Measurements from ENCODE around the gene SPATA32. TPM values are rescaled to one million over a fixed set of nuclear protein-coding genes. Genes with fewer than 3 reads are reported as not detected.

The SPATA32 gene
- polyA plus RNA-seq, 4 donors: 0.04 to 0.32 TPM; not detected in 2

DNA sequence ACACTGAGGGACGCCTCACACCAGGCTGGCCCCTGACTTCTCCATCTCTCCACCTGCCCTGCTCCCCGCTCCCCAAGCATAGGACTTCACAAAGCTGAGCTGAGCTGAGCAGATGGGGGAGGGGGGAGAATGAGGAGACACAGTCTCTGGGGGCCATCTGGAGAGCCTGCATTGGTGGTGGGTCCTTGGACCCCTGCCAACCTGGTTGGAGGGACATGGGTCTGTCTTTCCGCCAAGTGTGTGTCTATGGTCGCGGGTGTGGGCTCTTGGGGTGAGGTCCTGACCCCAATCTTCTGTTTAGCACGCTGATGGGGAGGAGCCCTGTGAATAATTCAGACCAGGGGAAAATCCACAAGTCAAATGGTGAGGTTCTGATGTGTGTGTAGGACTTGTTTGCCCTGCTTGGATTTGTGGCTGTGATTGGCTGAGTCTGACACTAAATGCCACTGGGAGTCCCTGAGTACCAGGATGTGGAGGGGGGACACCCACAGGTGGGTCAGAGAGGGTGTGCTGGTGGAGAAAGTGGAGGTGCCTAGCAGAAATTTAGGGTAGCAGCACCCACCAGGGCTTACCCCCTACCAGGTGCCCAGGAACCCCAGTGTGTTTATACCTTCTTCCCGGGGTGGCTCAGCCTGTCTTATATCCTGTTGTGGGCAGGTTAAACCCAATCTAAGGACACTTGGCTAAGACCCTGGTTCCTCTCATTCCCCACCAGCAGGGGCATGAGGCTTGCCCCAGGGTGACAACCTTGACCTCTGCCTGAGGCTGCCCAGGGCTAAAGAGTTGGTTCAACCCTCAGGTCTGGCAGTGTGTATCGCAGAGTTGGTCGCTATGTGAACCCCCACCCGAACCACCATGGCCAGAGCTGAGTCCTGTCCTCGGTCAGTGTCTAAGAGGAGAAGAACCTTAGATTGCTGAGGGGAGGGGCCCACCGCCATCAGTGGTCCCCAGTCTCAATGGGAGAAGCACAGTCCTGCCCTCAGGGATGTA lies 38.1 kb downstream of the SPATA32 start:
- Histone ChIP-seq H3K27me3 (ENCODE audit: control insufficient read depth in 3 of 3, insufficient read depth in 3 of 3, low read length in 3 of 3) (peaks cover 0 to 41% (median 2%) of the 10 kb centered on the region in 3 donors), H3K9me3 (ENCODE audit: control insufficient read depth in 2 of 2, insufficient read depth in 1 of 2, low read depth in 1 of 2, low read length in 1 of 2) (no peaks in the 10 kb centered on the region), H3K4me1 (ENCODE audit: control insufficient read depth in 3 of 3, insufficient read depth in 2 of 3, low read depth in 1 of 3, low read length in 2 of 3) (peaks cover 0 to 10% (median 0%) of the 10 kb centered on the region in 3 donors), H3K4me3 (ENCODE audit: low read depth in 1 of 3, low read length in 3 of 3) (peak overlapping the region in 1 of 3 donors; percentile 73), H3K36me3 (ENCODE audit: control insufficient read depth in 3 of 3, insufficient read depth in 2 of 3, low read depth in 1 of 3, low read length in 3 of 3) (no peaks in the 10 kb centered on the region), H3K27ac (ENCODE audit: low read depth in 1 of 3, low read length in 2 of 3) (peak overlapping the region in 2 of 3 donors; percentile 38 to 90)
- FAIRE-seq: no peak
- 71 to 79% (median 75%) methylated on average over 12 of the region's 12 CpGs for WGBS, 3 donors
- DNase-seq: peak in 1 of 2 donors; percentile 1

DNA sequence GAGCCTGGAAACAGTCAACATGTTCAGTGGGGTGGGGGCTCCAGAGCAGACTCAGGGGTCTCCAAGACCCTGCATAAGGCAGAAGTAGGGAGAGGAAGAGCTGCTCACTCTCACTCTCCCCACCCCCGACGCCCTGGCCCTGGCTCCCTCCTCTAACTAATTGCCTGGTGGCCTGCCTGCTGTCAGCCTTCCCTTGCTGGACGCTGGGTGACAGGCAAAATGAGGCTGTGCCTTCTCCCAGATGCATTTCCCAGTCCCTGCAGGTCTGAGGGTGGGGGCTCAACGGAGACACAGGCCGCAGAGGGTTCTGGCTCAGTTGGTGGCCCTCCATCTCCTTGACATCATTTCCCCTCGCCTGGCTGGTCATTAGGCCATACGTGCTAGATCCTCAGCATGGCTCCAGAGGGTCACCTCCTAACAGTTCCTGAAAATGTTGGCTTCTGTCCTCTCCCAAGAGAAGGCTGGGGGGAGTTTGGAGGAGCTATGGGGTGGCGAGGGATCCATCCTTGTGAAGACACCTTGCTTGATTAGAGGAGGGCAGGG lies 38.8 kb downstream of the SPATA32 start:
- H3K27ac ChIP-seq (ENCODE audit: low read depth in 1 of 3, low read length in 2 of 3): peak overlapping the region in 2 of 3 donors; percentile 27 to 90
- peak overlapping the region in 2 of 3 donors; percentile 73 for H3K4me3 ChIP-seq (ENCODE audit: low read depth in 1 of 3, low read length in 3 of 3)
- peaks cover 0 to 3% (median 0%) of the 10 kb centered on the region in 3 donors for H3K4me1 ChIP-seq (ENCODE audit: control insufficient read depth in 3 of 3, insufficient read depth in 2 of 3, low read depth in 1 of 3, low read length in 2 of 3)

DNA sequence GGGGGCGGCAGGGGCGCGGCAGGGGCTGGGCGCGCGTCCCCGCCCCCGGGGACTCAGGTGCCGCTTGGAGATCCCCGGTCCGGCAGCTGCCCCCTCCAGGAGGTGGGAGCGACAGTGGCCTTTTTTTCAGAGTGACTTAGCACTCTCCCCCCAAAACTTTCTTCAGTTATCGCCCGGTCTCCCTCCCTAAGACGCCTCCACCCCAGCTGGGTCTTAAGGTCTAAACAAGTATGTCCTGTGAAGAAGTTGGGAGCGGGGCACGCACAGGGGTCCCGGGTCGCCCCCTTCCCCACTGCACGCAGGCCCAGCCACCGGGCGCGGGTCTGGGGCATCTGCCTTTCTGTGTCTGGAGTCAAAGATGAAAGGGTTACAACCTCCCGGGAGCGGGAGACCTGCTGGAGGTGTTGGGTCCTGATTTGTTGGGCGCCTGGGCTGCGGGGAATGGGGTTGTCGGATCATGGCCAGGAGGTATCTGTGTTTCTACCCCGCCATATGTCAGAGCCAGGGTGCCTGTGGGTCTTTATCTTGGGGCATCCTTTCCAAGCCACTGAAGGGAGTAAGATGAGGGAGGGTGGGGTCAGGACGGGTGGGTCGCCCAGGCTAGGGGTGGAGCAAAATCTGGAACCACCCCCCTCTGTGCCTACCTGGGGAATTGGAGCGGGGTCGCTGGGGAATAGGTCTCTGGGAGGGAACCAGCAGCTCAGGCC lies 39.5 kb downstream of the SPATA32 start:
- peak overlapping the region in 2 of 3 donors; percentile 27 to 90 for H3K27ac ChIP-seq (ENCODE audit: low read depth in 1 of 3, low read length in 2 of 3)
- H3K27me3 ChIP-seq (ENCODE audit: control insufficient read depth in 3 of 3, insufficient read depth in 3 of 3, low read length in 3 of 3): peaks cover 0 to 41% (median 2%) of the 10 kb centered on the region in 3 donors
- FAIRE-seq (no peak), DNase-seq (peak in 1 of 2 donors; percentile 27)
- WGBS, 3 donors: 12 to 24% (median 14%) methylated on average over 22 to 33 of the region's 33 CpGs
- peak overlapping the region; percentile 24 to 73 (median 73) for H3K4me3 ChIP-seq (ENCODE audit: low read depth in 1 of 3, low read length in 3 of 3)
- H3K4me1 ChIP-seq (ENCODE audit: control insufficient read depth in 3 of 3, insufficient read depth in 2 of 3, low read depth in 1 of 3, low read length in 2 of 3): peaks cover 0 to 3% (median 0%) of the 10 kb centered on the region in 3 donors
- H3K36me3 ChIP-seq (ENCODE audit: control insufficient read depth in 3 of 3, insufficient read depth in 2 of 3, low read depth in 1 of 3, low read length in 3 of 3): no peaks in the 10 kb centered on the region
- no peaks in the 10 kb centered on the region for H3K9me3 ChIP-seq (ENCODE audit: control insufficient read depth in 2 of 2, insufficient read depth in 1 of 2, low read depth in 1 of 2, low read length in 1 of 2)

More for the DNA sequence above, 38.8 kb downstream of the SPATA32 start:
- no peaks in the 10 kb centered on the region for H3K36me3 ChIP-seq (ENCODE audit: control insufficient read depth in 3 of 3, insufficient read depth in 2 of 3, low read depth in 1 of 3, low read length in 3 of 3)
- no peak for FAIRE-seq
- H3K9me3 ChIP-seq (ENCODE audit: control insufficient read depth in 2 of 2, insufficient read depth in 1 of 2, low read depth in 1 of 2, low read length in 1 of 2): no peaks in the 10 kb centered on the region
- 52 to 79% (median 53%) methylated on average over 8 of the region's 8 CpGs for WGBS, 3 donors
- peaks cover 0 to 41% (median 2%) of the 10 kb centered on the region in 3 donors for H3K27me3 ChIP-seq (ENCODE audit: control insufficient read depth in 3 of 3, insufficient read depth in 3 of 3, low read length in 3 of 3)
- DNase-seq: peak in 1 of 2 donors; percentile 2

DNA sequence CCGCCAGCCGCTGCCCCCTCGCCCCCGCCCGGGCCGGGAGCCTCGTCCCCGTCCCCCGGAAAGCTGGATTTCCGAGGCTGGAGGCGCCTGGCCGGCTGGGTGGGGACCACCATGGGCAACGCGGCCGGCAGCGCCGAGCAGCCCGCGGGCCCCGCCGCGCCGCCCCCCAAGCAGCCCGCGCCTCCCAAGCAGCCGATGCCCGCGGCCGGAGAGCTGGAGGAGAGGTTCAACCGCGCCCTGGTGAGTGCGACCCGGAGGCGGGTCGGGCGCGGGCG lies 39.9 kb downstream of the SPATA32 start:
- WGBS, 3 donors: 0 to 2% (median 1%) methylated on average over 14 to 38 of the region's 38 CpGs
- Histone ChIP-seq H3K4me1 (ENCODE audit: control insufficient read depth in 3 of 3, insufficient read depth in 2 of 3, low read depth in 1 of 3, low read length in 2 of 3) (peaks cover 0 to 3% (median 0%) of the 10 kb centered on the region in 3 donors), H3K9me3 (ENCODE audit: control insufficient read depth in 2 of 2, insufficient read depth in 1 of 2, low read depth in 1 of 2, low read length in 1 of 2) (no peaks in the 10 kb centered on the region), H3K36me3 (ENCODE audit: control insufficient read depth in 3 of 3, insufficient read depth in 2 of 3, low read depth in 1 of 3, low read length in 3 of 3) (no peaks in the 10 kb centered on the region), H3K27ac (ENCODE audit: low read depth in 1 of 3, low read length in 2 of 3) (peak overlapping the region in 2 of 3 donors; percentile 27 to 90), H3K27me3 (ENCODE audit: control insufficient read depth in 3 of 3, insufficient read depth in 3 of 3, low read length in 3 of 3) (peaks cover 0 to 41% (median 2%) of the 10 kb centered on the region in 3 donors), H3K4me3 (ENCODE audit: low read depth in 1 of 3, low read length in 3 of 3) (peak overlapping the region in 2 of 3 donors; percentile 73)
- no peak for DNase-seq
- no peak for FAIRE-seq

DNA sequence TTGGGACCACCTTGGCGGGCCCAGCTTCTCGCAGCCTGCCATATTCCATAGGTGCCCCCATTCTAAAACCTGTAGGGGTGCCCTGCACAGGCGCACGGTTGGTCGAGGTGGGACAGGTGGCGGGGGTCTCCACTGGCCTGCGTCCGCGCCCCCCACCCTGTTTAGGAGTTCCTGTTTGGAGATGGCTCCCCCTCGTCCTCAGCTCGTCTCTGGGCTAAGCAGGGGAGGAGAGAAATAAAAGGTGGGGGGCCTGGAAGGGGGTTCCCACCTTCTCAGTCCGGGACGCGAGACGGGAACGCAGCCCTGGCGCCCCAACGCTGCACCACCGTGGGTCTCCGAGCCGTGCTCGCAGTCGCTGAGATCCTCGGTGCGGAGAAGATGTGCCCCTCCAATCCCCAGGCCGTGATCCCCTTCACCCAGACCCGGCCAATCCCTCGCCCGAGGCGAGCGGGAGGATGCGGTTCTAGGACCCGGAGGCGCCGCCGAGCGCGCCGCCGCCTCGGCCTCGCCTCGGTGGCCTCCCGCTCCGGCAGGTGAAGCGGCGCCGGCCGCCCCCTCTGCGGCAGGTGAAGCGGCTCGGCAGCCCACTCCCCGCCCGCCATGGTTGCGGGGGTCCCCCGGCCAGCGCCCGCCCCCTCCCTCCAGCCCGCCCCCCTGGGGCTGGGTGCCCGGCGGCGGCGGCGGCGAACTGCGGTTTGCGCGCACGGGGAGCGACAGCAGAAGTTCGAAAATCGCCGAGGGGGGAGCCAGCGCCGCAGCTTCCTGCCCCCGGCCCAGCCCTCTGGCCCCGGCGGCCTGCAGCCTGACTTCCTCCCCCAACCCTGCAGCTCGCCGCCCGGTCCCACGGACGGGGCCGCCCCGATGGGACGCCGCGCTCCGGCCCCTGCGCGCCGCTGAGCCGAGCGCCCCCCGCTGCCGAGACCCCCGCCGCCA lies 40.5 kb downstream of the SPATA32 start, which contains the start of gene FMNL1:
Gene FMNL1, plus strand, starts transcription at position 805 of the 933 bp plus-strand sequence. CDS start 240 bp downstream, outside the sequence.
- WGBS, 3 donors: 3 to 5% (median 4%) methylated on average over 39 to 98 of the region's 98 CpGs
- peaks cover 0 to 3% (median 0%) of the 10 kb centered on the region in 3 donors for H3K4me1 ChIP-seq (ENCODE audit: control insufficient read depth in 3 of 3, insufficient read depth in 2 of 3, low read depth in 1 of 3, low read length in 2 of 3)
- peaks cover 0 to 41% (median 2%) of the 10 kb centered on the region in 3 donors for H3K27me3 ChIP-seq (ENCODE audit: control insufficient read depth in 3 of 3, insufficient read depth in 3 of 3, low read length in 3 of 3)
- H3K36me3 ChIP-seq (ENCODE audit: control insufficient read depth in 3 of 3, insufficient read depth in 2 of 3, low read depth in 1 of 3, low read length in 3 of 3): no peaks in the 10 kb centered on the region
- H3K4me3 ChIP-seq (ENCODE audit: low read depth in 1 of 3, low read length in 3 of 3): peak within 1 kb of the TSS; percentile 29 to 73 (median 73)
- peak within 1 kb of the TSS in 2 of 3 donors; percentile 27 to 90 for H3K27ac ChIP-seq (ENCODE audit: low read depth in 1 of 3, low read length in 2 of 3)
- DNase-seq (peak in 1 of 2 donors; percentile 54), FAIRE-seq (no peak)
- H3K9me3 ChIP-seq (ENCODE audit: control insufficient read depth in 2 of 2, insufficient read depth in 1 of 2, low read depth in 1 of 2, low read length in 1 of 2): no peaks in the 10 kb centered on the region

DNA sequence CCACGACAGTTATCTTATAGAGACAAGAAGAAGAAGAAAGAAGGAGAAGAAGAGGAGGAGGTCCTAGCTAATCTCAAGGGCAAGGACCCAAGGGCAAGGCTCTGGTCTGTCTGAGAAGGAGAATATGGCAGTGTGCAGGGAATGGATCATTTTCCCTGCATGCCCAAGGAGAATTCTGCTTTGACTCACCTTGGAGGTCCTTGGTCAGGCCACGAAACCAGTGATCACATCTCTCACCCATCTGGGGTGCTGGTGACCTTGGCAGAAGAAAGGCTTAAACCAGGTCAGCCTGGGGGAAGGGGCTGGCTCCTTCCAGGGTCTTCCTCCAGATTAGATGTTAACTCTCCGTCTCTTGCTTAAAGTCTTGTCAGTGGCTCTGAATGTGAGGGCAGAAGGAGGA lies 41.8 kb downstream of the SPATA32 start:
- no peaks in the 10 kb centered on the region for H3K9me3 ChIP-seq (ENCODE audit: control insufficient read depth in 2 of 2, insufficient read depth in 1 of 2, low read depth in 1 of 2, low read length in 1 of 2)
- H3K27ac ChIP-seq (ENCODE audit: low read depth in 1 of 3, low read length in 2 of 3): no peak overlapping the region
- H3K36me3 ChIP-seq (ENCODE audit: control insufficient read depth in 3 of 3, insufficient read depth in 2 of 3, low read depth in 1 of 3, low read length in 3 of 3): no peaks in the 10 kb centered on the region
- no peak overlapping the region for H3K4me3 ChIP-seq (ENCODE audit: low read depth in 1 of 3, low read length in 3 of 3)
- FAIRE-seq (no peak), DNase-seq (no peak)
- H3K27me3 ChIP-seq (ENCODE audit: control insufficient read depth in 3 of 3, insufficient read depth in 3 of 3, low read length in 3 of 3): peaks cover 0 to 40% (median 2%) of the 10 kb centered on the region in 3 donors
- WGBS, 3 donors: 76 to 85% (median 83%) methylated on average over 3 of the region's 3 CpGs
- H3K4me1 ChIP-seq (ENCODE audit: control insufficient read depth in 3 of 3, insufficient read depth in 2 of 3, low read depth in 1 of 3, low read length in 2 of 3): peaks cover 0 to 3% (median 0%) of the 10 kb centered on the region in 3 donors

DNA sequence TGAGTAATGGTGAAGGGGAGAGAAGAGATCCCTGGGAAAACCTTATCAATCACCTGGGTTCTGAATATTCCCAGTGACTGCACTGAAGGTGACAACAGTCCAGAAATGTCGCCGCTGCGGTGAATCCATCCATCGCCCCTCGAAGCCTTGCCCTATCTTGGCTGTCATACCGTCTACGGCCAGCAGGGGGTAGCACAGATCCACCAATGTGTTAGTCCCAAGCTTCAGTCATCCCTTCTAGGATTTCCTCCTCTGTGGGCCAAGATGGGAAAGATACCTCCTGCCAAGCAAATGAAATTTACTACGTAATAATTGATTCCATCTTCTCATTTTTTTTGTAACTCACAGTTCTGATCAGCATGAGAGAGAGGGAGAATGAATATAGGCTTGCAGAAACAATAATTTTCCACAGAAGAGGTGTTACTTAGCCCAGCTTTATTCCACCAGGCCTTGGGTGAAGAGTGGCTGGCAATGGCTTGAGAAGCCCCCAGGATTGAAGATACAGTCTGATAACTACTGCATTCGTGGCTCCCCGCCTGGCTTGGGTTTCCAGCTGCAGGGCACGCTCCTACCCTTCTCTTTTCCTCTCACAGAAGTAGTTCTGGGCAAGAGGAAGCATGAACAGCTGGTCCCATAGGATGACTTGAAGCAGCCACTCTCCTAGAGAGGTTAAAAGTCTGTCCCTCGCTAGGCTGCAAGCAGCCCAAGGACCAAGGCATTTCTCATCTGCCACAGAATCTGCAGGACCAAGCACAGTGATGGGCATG lies 42.8 kb downstream of the SPATA32 start:
- Histone ChIP-seq H3K36me3 (ENCODE audit: control insufficient read depth in 3 of 3, insufficient read depth in 2 of 3, low read depth in 1 of 3, low read length in 3 of 3) (no peaks in the 10 kb centered on the region), H3K4me3 (ENCODE audit: low read depth in 1 of 3, low read length in 3 of 3) (no peak overlapping the region), H3K27ac (ENCODE audit: low read depth in 1 of 3, low read length in 2 of 3) (no peak overlapping the region), H3K4me1 (ENCODE audit: control insufficient read depth in 3 of 3, insufficient read depth in 2 of 3, low read depth in 1 of 3, low read length in 2 of 3) (peaks cover 0 to 3% (median 0%) of the 10 kb centered on the region in 3 donors), H3K27me3 (ENCODE audit: control insufficient read depth in 3 of 3, insufficient read depth in 3 of 3, low read length in 3 of 3) (peaks cover 0 to 34% (median 2%) of the 10 kb centered on the region in 3 donors), H3K9me3 (ENCODE audit: control insufficient read depth in 2 of 2, insufficient read depth in 1 of 2, low read depth in 1 of 2, low read length in 1 of 2) (no peaks in the 10 kb centered on the region)
- DNase-seq: peak; percentile 79 to 83
- no peak for FAIRE-seq
- 7 to 14% (median 12%) methylated on average over 12 of the region's 12 CpGs for WGBS, 3 donors
